Measurements from ENCODE around the gene DUS3L. TPM values are rescaled to one million over a fixed set of nuclear protein-coding genes. Genes with fewer than 3 reads are reported as not detected.
A peak's percentile ranks its signal among the peaks of the same experiment; 100 is the strongest.
"Not testable (repeated sequence)": the region's sequence is repeated elsewhere in the genome, so short reads cannot be mapped to it uniquely, and the experiment has no call there.

Gene DUS3L
- total RNA-seq, 1 experiment from 2014 or later = 54.1 TPM

DNA sequence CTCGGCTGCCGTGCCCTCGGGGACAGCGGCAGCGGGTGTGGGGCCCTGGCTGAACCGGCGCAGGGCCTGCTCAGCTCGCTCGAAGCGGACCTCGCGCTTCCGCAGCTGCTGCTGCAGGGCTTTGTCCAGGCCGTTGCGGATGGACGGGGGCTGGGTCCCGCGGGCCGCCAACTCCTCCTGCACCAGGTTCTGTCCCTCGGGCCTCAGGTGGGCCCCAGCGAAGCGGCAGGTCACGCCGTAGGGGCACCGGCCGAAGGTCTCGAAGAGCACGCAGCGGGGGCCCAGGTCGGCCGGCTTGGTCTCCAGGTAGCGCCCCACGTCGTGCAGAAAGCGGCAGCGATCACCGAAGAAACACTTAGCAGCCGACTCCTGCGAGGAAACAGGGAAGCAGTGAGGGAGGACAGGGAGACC is 1.6 kb downstream of the DUS3L start:
- no peaks in the 10 kb centered on the region for H3K9me3 ChIP-seq
- H3K36me3 ChIP-seq = peaks cover 32% of the 10 kb centered on the region
- H3K27me3 ChIP-seq = no peaks in the 10 kb centered on the region
- no peak overlapping the region for H3K4me3 ChIP-seq
- no peak for DNase-seq

DNA sequence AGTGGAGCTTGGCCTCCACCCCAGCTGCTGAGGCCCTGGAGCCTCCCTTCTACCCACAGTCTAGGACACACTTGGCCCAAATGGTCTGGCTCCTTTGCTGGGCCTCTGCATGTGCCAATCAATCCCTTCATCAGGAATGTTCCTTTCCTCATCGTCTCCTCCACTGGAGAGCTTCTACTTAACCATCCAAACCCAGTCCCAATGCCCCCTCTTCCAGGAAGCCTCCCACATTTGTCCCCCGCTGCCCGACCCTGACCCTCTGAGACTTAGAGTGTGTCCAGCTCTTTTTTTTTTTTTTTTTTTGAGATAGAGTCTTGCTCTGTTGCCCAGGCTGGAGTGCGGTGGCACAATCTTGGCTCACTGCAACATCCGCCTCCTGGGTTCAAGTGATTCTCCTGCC is 2.5 kb downstream of the DUS3L start:
- no peak overlapping the region for H3K4me3 ChIP-seq
- H3K27me3 ChIP-seq = no peaks in the 10 kb centered on the region
- H3K36me3 ChIP-seq = peaks cover 32% of the 10 kb centered on the region
- no peaks in the 10 kb centered on the region for H3K9me3 ChIP-seq
- no peak for DNase-seq

DNA sequence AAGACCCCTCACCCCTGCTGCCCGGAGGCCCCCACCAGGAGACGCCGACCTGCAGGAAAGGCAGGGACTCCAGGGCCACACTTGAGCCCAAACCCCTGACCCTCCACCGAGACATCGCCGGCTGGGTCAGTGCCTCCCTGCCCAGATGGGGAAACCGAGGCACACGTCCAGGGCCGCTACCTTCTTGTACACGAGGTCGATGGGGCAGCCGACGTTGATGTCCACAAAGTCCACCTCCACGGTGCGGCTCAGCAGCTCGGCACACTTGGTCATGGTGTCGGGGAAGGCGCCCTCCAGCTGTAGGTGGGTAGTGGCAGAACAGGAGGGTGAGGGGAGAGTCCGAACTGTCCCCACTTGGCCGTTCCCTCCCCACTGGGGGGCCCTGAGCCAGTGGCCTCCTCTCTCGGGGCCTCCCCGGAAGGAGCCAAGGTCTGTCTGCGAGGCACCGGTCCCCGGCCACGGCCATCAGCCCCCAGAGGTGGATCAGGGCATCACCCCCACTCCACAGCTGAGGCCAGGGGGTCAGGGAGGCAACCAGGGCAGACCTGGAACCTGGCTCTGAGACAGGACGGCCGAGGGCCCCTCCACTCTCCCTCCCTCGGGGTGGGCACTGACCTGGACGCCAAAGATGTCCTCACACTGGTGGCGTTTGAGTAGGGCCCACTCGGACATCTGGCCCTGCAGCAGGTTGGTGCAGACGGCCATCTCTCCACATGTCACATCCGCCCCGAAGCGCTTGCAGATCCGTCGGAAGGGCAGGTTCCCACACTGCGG is 3.4 kb downstream of the DUS3L start:
- peaks cover 32% of the 10 kb centered on the region for H3K36me3 ChIP-seq
- H3K27me3 ChIP-seq = no peaks in the 10 kb centered on the region
- no peak overlapping the region for H3K4me3 ChIP-seq
- DNase-seq = no peak
- no peaks in the 10 kb centered on the region for H3K9me3 ChIP-seq

DNA sequence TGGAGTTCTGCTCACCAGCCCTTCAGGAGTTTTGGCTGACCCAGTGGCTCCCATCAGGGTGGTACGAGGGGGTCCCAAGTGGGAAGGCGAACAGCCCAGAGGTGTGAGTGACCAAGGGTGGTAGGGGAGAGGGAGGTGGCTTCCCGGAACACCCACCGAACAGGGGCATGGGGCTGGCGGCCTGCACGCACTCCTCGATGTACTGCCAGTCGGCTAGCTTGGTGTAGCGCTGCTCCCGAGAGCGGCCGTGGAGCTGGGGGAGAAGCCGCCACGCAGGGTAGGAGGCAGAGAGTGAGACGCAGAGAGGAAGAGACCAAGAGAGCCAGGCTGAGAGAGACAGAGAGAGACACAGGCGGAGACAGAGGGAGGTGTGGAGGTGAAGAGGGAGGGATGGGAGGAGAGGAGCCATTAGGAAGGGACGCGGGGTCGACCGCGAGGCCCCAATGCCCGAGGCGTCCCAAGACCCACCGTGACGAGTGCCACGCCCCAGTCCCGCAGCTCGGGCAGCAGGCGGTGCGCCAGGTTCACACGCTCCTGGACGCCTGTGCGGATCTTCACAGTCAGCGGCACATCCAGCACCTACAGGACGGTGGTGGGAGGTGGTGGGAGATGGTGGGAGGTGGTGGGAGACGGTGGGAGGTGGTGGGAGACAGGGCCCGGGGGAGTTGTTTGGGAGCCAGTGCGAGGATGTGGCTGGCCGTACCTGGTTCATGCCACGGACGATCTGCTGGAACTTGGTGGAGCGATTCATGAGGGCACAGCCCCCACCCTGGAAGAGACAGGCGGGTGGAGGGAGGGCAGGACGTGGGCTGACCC is 4.2 kb downstream of the DUS3L start:
- H3K4me3 ChIP-seq = no peak overlapping the region
- no peak for DNase-seq
- H3K27me3 ChIP-seq = no peaks in the 10 kb centered on the region
- no peaks in the 10 kb centered on the region for H3K9me3 ChIP-seq
- H3K36me3 ChIP-seq = peaks cover 32% of the 10 kb centered on the region

DNA sequence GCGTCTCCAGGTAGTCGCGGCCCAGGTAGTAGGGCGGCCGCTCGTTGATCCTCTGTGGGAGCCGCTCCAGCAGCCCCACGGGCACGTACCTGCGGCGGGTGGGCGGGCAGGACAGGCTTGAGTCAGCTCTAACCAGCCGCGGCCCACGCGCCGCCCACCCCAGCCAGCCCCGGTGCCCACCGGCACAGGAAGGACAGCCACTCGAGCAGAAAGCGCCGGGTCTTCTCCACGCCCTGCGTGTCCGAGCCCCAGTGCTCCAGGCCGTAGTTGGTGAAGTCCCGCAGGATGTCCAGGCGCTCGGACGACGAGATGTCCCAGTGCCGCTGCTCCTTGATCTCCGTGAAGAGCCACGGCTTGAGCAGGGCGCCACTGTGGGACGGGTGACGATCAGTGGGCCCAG is 5.5 kb downstream of the DUS3L start:
- DNase-seq = no peak
- H3K4me3 ChIP-seq = no peak overlapping the region
- no peaks in the 10 kb centered on the region for H3K9me3 ChIP-seq
- H3K36me3 ChIP-seq = peaks cover 29% of the 10 kb centered on the region
- H3K27me3 ChIP-seq = no peaks in the 10 kb centered on the region

DNA sequence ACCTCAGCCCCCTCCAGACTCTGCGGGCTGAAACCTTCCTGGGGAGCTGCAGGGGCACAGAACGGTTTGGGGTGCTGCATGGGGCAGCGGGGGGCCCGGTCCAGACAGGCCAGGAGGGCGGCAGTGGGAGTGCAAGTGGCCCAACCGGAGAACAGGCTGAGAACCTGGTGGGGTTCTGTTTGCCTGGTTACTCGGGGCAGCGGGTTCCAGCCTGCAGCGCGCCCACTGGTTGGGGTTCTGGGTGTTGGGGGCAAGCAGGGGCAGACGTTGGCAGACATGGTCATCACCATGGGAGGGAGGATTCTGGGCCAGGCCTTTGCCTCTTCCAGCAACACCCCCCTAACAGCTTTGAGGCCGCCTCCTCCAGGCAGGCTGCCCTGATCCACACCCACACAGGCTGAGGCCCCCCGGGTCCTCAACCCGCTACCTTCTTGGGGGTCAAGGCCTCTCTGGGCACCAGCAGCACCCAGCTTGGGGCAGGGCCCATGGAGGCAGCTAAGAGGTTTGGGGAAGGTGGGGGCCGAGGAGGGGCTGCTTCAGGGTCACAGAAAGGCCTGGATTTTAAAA is 6.3 kb downstream of the DUS3L start, which contains the start of gene PRR22:
Gene PRR22 (minus strand): TSS at position 166 of the 567 bp plus-strand sequence. CDS start 86 bp downstream, at position 80.
- H3K4me3 ChIP-seq = no peak within 1 kb of the TSS
- no peaks in the 10 kb centered on the region for H3K9me3 ChIP-seq
- H3K27me3 ChIP-seq = no peaks in the 10 kb centered on the region
- no peak for DNase-seq
- peaks cover 22% of the 10 kb centered on the region for H3K36me3 ChIP-seq

DNA sequence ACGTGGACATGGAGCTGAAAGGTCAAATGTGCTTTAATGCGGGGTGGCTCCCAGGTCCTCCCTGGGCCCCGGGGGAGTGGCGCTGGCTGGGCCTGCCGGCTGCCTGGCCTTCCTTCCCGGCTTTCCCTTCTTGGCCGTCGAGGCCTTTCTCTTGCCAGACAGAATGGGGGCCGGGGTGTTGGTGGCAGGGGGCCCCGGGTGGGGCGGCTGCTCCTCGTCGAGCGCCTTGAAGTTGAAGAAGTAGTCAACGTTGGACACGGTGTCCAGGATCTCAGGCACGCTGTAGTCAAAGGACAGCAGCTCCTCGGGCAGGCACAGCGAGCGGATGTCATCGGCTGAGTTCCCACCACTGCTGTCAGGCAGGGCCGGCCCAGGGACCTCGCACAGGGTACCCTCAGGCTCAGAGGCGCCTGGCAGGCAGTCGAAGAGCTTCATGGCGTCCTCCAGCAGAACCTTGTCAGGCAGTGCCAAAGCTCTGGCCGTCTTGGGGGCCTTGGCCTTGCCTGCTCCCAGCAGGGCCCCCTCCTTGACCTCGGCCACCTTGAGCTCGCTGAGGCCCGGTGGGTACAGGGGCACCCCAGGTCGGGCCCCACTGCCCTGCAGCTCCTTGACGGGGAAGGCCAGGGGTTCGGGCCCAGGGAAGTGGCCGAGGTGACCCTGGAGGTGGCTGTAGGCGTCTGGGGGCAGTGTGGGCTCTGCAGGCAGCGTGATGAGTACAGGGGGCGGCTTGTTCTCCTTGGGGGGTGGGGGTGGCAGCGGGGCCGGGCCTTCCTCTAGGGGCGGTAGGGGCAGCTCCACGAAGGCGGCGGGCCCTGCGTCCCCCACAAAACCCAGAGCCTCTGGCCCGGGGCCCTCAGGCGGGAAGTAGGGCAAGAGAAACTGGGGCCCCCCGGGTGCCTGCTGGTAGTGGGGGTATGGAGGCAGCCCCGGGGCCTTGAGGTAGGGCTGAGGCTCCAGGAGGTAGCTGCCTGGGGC is 7.7 kb downstream of the DUS3L start:
- no peak for DNase-seq
- H3K27me3 ChIP-seq = no peaks in the 10 kb centered on the region

DNA sequence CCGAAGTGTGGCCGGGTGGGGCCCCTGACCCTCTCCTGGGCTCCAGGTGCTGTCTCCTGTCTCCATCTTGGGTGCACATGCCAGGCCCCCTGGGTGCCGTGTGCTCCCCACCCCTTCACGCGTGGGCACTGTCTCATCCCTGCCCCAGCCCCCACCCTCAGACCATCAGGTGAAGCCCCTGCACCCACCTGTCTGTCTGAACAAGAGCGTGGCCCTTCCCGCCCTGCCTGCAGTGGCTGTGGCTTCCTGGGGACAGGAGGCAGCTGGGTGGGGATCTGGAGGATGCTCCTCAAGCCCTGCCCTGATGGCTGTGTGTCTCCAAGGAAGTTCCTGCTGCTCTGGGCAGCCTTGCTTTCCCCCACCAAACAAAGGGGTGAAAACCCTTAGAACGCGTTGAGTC is 8.6 kb downstream of the DUS3L start:
- no peaks in the 10 kb centered on the region for H3K9me3 ChIP-seq
- peaks cover 5% of the 10 kb centered on the region for H3K36me3 ChIP-seq
- H3K4me3 ChIP-seq = no peak overlapping the region
- H3K27me3 ChIP-seq = no peaks in the 10 kb centered on the region
- no peak for DNase-seq

More for the DNA sequence above, 7.7 kb downstream of the DUS3L start:
- H3K36me3 ChIP-seq = peaks cover 12% of the 10 kb centered on the region
- H3K9me3 ChIP-seq = no peaks in the 10 kb centered on the region
- H3K4me3 ChIP-seq = no peak overlapping the region

DNA sequence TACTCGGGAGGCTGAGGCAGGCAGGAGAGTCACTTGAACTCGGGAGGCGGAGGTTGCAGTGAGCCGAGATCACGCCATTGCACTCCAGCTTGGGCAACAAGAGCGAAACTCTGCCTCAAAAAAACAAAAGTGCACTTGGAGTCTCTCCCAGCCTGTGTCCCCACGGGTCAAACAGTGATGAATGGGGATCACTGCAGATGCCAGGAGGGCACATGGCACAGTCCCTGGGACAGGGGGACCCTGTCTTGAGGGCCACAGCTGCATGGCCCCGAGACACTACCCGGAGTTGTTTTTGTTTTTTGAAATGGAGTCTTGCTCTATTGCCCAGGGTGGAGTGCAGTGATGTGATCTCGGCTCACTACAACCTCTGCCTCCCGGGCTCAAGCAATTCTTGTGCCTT is 10.0 kb downstream of the DUS3L start:
- DNase-seq, H3K27me3 ChIP-seq, H3K4me3 ChIP-seq, H3K36me3 ChIP-seq, H3K9me3 ChIP-seq: not testable (repeated sequence)

DNA sequence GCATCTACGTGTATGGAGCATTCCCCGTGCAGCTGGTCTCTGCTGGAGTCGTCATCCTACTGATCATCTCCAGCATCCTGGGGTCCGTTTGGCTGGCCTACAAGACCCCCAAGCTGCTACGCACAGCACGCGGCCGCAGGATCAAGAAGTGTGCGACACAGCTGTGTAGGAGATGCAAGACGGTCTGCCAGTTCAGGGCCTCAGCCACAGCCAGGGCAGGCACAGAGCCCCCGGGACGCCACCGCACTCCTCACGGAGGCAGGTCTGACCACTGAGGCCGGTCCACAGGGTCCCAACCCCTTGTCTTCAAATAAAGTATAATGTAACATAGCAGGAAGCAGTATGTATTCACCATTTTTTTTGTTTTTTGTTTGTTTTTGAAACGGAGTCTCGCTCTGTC is 12.6 kb downstream of the DUS3L start:
- Histone ChIP-seq H3K9me3 (no peaks in the 10 kb centered on the region), H3K4me3 (no peak overlapping the region), H3K36me3 (no peaks in the 10 kb centered on the region), H3K27me3 (no peaks in the 10 kb centered on the region)
- no peak for DNase-seq

DNA sequence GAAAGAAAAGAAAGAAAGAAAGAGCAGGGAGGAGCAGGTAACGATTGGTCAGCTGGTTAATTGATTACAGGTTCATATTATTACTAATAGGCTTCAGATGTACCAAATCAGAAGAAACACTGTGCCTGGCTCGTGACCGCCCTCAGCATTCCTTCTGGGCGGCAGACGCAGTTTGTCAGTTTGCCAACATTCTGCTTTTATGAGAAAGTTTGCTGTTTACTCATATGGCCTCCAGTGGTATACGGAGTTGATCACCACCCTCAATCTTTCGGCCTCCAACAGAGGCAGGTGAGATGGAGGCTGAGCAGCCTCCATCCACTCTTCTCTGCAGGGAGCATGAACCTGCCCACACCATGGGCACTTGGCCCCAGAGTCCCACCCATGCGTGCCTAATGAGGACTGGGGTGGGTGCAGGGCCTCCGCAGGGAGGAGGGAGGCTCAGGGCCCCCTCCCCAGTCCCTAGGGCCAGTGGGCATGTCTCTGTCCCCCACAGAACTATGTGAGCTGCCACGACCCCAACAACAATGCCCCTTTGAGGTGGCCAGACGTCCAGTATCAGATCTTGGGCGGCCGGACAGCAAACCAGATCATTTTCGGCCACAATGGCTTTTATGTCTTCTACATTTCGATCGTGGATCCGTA is 15.2 kb downstream of the DUS3L start:
- no peaks in the 10 kb centered on the region for H3K36me3 ChIP-seq

DNA sequence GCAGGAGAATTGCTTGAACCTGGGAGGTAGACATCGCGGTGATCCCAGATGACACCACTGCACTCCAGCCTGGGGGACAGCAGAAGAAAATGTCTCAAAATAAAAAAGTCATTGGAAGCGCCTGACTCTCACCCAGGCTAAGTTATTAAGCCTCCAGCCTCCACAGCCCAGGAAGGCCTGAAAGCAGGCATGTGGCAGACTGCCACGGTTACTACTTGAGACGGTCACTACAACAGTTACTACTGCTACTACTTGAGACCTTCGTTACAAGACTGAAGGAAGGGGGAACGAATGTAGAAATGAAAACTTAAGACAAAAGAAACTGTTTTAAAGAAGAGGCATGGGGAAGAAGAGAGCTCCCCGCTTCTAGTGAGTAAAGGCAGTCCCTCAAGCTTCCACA is 16.0 kb downstream of the DUS3L start:
- no peak for DNase-seq

More for the DNA sequence above, 15.2 kb downstream of the DUS3L start:
- Histone ChIP-seq H3K4me3 (no peak overlapping the region), H3K9me3 (no peaks in the 10 kb centered on the region), H3K27me3 (no peaks in the 10 kb centered on the region)
- peak; percentile 11 for DNase-seq

DNA sequence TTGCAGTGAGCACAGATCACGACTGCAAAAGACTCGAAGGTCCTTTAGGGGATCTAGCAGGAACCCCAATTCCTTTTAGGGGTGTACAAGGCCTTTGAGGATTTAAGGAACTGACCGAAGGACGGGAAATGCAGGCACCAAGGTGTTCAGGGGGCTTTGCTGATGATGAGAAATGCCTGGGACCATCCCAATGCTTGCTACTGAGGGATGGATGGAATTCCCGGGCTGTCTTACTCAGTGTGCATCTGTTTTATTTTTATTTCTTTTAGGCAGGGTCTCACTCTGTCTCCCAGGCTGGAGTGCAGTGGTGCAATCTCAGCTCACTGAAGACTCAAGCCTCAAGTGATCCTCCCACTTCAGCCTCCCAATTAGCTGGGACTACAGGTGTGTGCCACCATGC is 17.7 kb downstream of the DUS3L start:
- Histone ChIP-seq H3K36me3 (no peaks in the 10 kb centered on the region), H3K4me3 (no peak overlapping the region)
- no peak for DNase-seq

More for the DNA sequence above, 16.0 kb downstream of the DUS3L start:
- Histone ChIP-seq H3K9me3 (no peaks in the 10 kb centered on the region), H3K27me3 (no peaks in the 10 kb centered on the region), H3K4me3 (no peak overlapping the region), H3K36me3 (no peaks in the 10 kb centered on the region)

DNA sequence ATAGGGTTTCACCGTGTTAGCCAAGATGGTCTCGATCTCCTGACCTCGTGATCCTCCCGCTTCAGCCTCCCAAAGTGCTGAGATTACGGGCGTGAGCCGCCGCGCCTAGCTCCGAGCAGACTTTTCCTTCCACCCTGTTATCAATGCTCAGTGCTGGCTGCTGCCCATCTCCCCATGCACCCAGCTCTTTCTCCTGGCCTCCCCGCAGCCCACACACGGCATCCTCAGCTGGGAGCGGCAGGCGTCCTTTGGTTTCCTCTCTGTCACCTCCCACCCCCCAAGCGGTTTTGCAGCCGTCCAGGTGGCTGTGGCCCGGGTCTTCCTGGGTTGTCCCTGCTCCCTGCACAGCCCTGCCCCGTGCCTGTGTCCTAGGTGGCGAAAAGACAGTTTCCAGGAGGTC is 18.5 kb downstream of the DUS3L start:
- no peaks in the 10 kb centered on the region for H3K9me3 ChIP-seq
- no peaks in the 10 kb centered on the region for H3K36me3 ChIP-seq
- H3K4me3 ChIP-seq = no peak overlapping the region
- no peaks in the 10 kb centered on the region for H3K27me3 ChIP-seq
- DNase-seq = no peak

More for the DNA sequence above, 17.7 kb downstream of the DUS3L start:
- H3K27me3 ChIP-seq = no peaks in the 10 kb centered on the region
- H3K9me3 ChIP-seq = no peaks in the 10 kb centered on the region

DNA sequence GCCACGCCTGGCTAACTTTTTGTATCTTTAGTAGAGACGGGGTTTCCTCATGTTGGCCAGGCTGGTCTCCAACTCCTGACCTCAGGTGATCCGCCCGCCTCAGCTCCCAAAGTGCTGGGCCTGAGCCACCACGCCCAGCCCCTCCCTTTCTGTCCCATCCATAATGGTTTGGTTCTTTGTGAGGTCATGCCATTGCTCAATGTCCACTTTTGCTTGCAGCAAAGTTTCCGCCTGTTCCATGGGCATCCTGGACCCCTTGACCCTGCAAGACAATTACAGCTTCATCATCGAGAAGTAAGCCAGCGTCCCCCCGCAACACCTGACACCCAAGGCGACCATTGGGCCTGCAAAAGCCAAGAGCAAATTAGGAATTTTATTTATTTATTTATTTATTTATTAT is 23.0 kb downstream of the DUS3L start:
- Histone ChIP-seq H3K9me3 (no peaks in the 10 kb centered on the region), H3K27me3 (no peaks in the 10 kb centered on the region), H3K36me3 (no peaks in the 10 kb centered on the region), H3K4me3 (no peak overlapping the region)
- no peak for DNase-seq

DNA sequence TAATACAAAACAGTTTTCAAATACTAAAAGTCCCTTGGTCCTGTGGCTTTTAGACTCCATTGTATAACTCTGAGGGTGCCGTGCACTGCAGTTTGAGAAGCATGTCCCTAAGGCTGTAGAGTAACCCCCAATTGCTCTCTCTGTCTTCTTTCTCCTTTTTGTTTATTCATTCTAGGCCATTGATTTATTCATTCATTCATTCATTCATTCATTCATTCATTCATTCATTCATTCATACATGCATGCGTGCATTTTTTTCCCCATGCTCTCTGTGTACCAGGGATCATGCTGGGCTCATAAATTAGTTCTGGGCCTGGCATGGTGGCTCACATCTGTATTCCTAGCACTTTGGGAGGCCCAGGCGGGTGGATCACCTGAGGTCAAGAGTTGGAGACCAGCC is 25.7 kb downstream of the DUS3L start:
- H3K36me3 ChIP-seq = no peaks in the 10 kb centered on the region
- H3K27me3 ChIP-seq = no peaks in the 10 kb centered on the region
- H3K4me3 ChIP-seq = no peak overlapping the region
- H3K9me3 ChIP-seq = no peaks in the 10 kb centered on the region
- DNase-seq = no peak
